ENCODE measurements around the gene THUMPD3. TPM values are rescaled to one million over a fixed set of nuclear protein-coding genes. Genes with fewer than 3 reads are reported as not detected.

The THUMPD3 gene
- total and polyA plus RNA-seq, 2 of the 13 experiments (the other 11 are each of a cell fraction or from before 2014, with no cell fraction given): 31.2 to 44.1 TPM

DNA sequence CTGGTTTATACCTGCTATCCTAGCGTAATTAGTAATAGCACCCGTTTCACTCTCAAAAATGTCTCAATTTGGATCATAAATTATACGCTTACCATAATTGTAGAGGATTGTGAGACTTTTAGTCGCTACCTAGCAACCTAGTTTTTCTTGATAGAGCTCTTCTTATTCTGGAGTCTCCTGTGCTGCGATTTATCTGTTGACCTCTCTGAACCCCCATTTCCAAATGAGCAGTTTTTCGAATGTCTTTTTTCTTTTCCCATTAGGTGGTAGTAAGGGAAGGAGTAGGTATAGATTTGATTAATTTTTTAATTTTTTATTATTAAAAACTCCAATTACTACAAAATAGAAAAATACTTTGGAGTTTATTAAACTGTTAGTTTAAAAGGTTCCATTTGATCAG lies 45.2 kb downstream of the THUMPD3 start:
- TF ChIP-seq, protein P1, sequence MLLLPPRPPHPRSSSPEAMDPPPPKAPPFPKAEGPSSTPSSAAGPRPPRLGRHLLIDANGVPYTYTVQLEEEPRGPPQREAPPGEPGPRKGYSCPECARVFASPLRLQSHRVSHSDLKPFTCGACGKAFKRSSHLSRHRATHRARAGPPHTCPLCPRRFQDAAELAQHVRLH (CRISPR knock-in tag; IDR thresholded peaks at IDR 0.05; ENCODE audit: borderline replicate concordance, low read depth): no peak
- no peak for TF ChIP-seq ZMYM4 (CRISPR knock-in tag; IDR thresholded peaks at IDR 0.05)
- no peak for TF ChIP-seq HNRNPK (IDR thresholded peaks at IDR 0.05; ENCODE audit: low read depth, low read length, poor library complexity, severe bottlenecking)
- TF ChIP-seq, protein P2, sequence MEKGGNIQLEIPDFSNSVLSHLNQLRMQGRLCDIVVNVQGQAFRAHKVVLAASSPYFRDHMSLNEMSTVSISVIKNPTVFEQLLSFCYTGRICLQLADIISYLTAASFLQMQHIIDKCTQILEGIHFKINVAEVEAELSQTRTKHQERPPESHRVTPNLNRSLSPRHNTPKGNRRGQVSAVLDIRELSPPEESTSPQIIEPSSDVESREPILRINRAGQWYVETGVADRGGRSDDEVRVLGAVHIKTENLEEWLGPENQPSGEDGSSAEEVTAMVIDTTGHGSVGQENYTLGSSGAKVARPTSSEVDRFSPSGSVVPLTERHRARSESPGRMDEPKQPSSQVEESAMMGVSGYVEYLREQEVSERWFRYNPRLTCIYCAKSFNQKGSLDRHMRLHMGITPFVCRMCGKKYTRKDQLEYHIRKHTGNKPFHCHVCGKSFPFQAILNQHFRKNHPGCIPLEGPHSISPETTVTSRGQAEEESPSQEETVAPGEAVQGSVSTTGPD (CRISPR knock-in tag; IDR thresholded peaks at IDR 0.05): no peak
- no peak for TF ChIP-seq ZNF317 (CRISPR knock-in tag; IDR thresholded peaks at IDR 0.05)
- TF ChIP-seq CEBPB (IDR thresholded peaks at IDR 0.05; ENCODE audit: borderline replicate concordance, low read depth, low read length): no peak
- TF ChIP-seq ZNF615 (CRISPR knock-in tag; IDR thresholded peaks at IDR 0.05; ENCODE audit: borderline replicate concordance): no peak
- TF ChIP-seq ZSCAN21 (CRISPR knock-in tag; IDR thresholded peaks at IDR 0.05; ENCODE audit: borderline replicate concordance): no peak
- no peak for TF ChIP-seq TP53 (CRISPR knock-in tag; conservative IDR thresholded peaks at IDR 0.05)
- TF ChIP-seq ZC3H13 (CRISPR knock-in tag; IDR thresholded peaks at IDR 0.05): no peak
- TF ChIP-seq, protein P3, sequence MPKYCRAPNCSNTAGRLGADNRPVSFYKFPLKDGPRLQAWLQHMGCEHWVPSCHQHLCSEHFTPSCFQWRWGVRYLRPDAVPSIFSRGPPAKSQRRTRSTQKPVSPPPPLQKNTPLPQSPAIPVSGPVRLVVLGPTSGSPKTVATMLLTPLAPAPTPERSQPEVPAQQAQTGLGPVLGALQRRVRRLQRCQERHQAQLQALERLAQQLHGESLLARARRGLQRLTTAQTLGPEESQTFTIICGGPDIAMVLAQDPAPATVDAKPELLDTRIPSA (CRISPR knock-in tag; IDR thresholded peaks at IDR 0.05; ENCODE audit: borderline replicate concordance): no peak
- TF ChIP-seq NR2F2 (IDR thresholded peaks at IDR 0.05; ENCODE audit: borderline replicate concordance, low read depth): no peak
- TF ChIP-seq, protein P4, sequence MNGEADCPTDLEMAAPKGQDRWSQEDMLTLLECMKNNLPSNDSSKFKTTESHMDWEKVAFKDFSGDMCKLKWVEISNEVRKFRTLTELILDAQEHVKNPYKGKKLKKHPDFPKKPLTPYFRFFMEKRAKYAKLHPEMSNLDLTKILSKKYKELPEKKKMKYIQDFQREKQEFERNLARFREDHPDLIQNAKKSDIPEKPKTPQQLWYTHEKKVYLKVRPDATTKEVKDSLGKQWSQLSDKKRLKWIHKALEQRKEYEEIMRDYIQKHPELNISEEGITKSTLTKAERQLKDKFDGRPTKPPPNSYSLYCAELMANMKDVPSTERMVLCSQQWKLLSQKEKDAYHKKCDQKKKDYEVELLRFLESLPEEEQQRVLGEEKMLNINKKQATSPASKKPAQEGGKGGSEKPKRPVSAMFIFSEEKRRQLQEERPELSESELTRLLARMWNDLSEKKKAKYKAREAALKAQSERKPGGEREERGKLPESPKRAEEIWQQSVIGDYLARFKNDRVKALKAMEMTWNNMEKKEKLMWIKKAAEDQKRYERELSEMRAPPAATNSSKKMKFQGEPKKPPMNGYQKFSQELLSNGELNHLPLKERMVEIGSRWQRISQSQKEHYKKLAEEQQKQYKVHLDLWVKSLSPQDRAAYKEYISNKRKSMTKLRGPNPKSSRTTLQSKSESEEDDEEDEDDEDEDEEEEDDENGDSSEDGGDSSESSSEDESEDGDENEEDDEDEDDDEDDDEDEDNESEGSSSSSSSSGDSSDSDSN (CRISPR knock-in tag; IDR thresholded peaks at IDR 0.05): no peak
- no peak for TF ChIP-seq CCDC6 (CRISPR knock-in tag; IDR thresholded peaks at IDR 0.05)
- TF ChIP-seq SIN3A (IDR thresholded peaks at IDR 0.05; ENCODE audit: borderline replicate concordance, low read depth, low read length): no peak
- no peak for TF ChIP-seq SRF (IDR thresholded peaks at IDR 0.05; ENCODE audit: low read depth, low read length)
- TF ChIP-seq GFI1 (CRISPR knock-in tag; IDR thresholded peaks at IDR 0.05; ENCODE audit: borderline replicate concordance): no peak
- no peak for TF ChIP-seq BRCA1 (CRISPR knock-in tag; IDR thresholded peaks at IDR 0.05)
- no peak for TF ChIP-seq ETV5 (CRISPR knock-in tag; IDR thresholded peaks at IDR 0.05; ENCODE audit: borderline replicate concordance)
- TF ChIP-seq TBP (CRISPR knock-in tag; IDR thresholded peaks at IDR 0.05): no peak
- Histone ChIP-seq H4K20me1 (ENCODE audit: insufficient read depth, low read length) (peaks cover 99% of the 10 kb centered on the region), H2AFZ (ENCODE audit: low read length) (no peak overlapping the region), H3K9ac (ENCODE audit: insufficient read depth, low read depth, low read length) (no peak overlapping the region), H3K4me1 (ENCODE audit: insufficient read depth, low read length) (peaks cover 99% of the 10 kb centered on the region), H3K36me3 (replicated peaks in 1 of 2; ENCODE audit: control insufficient read depth in 1 of 2, insufficient read depth in 2 of 2, low read length in 2 of 2) (0 out of 5 replicates have a peak, but pooled peaks cover 0 to 5% of the 10 kb centered on the region in 2 experiments), H3K4me2 (ENCODE audit: low read depth, low read length) (no peak overlapping the region), H3K27me3 (ENCODE audit: control insufficient read depth in 1 of 2, insufficient read depth in 2 of 2, low read length in 2 of 2) (no peaks in the 10 kb centered on the region), H3K79me2 (ENCODE audit: insufficient read depth, low read length) (peaks cover 99% of the 10 kb centered on the region), H3K4me3 (replicated peaks in 1 of 3; ENCODE audit: insufficient read depth in 1 of 3, low read depth in 2 of 3, low read length in 3 of 3) (no peak overlapping the region), H3K27ac (ENCODE audit: extremely low read length, insufficient read depth, low read length) (no peak overlapping the region), H3K9me3 (ENCODE audit: low read length) (no peaks in the 10 kb centered on the region)
- ATAC-seq: no peak
- no peak for DNase-seq (ENCODE audit: low spot score)
- CTCF ChIA-PET (ENCODE audit: low intra/inter-chr PET ratio, low total read pairs): no interaction called here
- 95% methylated on average over 6 of the region's 6 CpGs for WGBS (ENCODE audit: low lambda C conversion rate)
- in situ Hi-C loops (cut with HindIII; ENCODE audit: extremely low pct_ligation_motif_present, low pct_unique_long_range_greater_than_20kb) (no loop called here), intact Hi-C loops (cut with micrococcal nuclease; ENCODE audit: unreplicated experiment) (no loop called here)
- POLR2A ChIA-PET: no interaction called here
- FAIRE-seq: no peak
- no TSS peak for BruUV-seq (replicated peaks)

Measured in HepG2 (cell line).